AG04449 (cell line): ENCODE data around the gene CPXM2.

Source experiments
- CTCF ChIA-PET: fragments of 350-600 bp; formaldehyde crosslinking; extraction: SDS; loops from one replicate; lab custom pipeline; 2021; ENCODE audit warnings: antibody characterized with exemption; lab: Yijun Ruan, JAX
- POLR2A ChIA-PET: fragments of 400-600, 350-600 bp; formaldehyde crosslinking; extraction: SDS; loops from one replicate; lab custom pipeline; 2020; ENCODE audit warnings: antibody characterized with exemption, inconsistent platforms; lab: Yijun Ruan, JAX
- DNase-seq: peaks from one replicate; pipeline ENCODE4 v3.0.0-alpha.2; 2010; ENCODE audit warnings: low read depth, low spot score
- H3K4me3 ChIP-seq: 2 replicates; pipeline ENCODE4 v1.5.1; 2011; ENCODE audit warnings: low read depth, mild to moderate bottlenecking, control low read depth, low read length
- CTCF ChIP-seq: IDR thresholded peaks from one replicate; pipeline ENCODE4 v1.5.1; 2011; ENCODE audit warnings: mild to moderate bottlenecking, moderate library complexity, low read length, control low read depth, inconsistent platforms; ENCODE audit not compliant: insufficient read depth; ENCODE audit errors: missing control alignments

CPXM2 gene

GRCh38 chr10:123870260-123870659 lies 21.3 kb downstream of the CPXM2 start:
- POLR2A ChIA-PET: no interaction called here
- no peak overlapping the region for H3K4me3 ChIP-seq
- CTCF ChIA-PET: interaction anchor here (1.3 to 1.7 kb wide), 2 partner anchors 15 to 96 kb away, joined by 3 read pairs; no protein-coding TSS in a partner anchor
- DNase-seq: no peak
- TF ChIP-seq CTCF: no peak

GRCh38 chr10:123869020-123869414 lies 22.6 kb downstream of the CPXM2 start:
- CTCF ChIA-PET: interaction anchor here (1.3 to 1.7 kb wide), 2 partner anchors 16 to 287 kb away, joined by 3 read pairs; no protein-coding TSS in a partner anchor

GRCh38 chr10:123868038-123869019 lies 23.3 kb downstream of the CPXM2 start:
- no peak for DNase-seq
- ChIA-PET POLR2A (no interaction called here), CTCF (interaction anchor here (1.3 kb wide), 1 partner anchor 286 kb away, joined by 3 read pairs; no protein-coding TSS in a partner anchor)
- TF ChIP-seq CTCF: no peak
- no peak overlapping the region for H3K4me3 ChIP-seq

More at GRCh38 chr10:123869020-123869414, 22.6 kb downstream of the CPXM2 start:
- no peak overlapping the region for H3K4me3 ChIP-seq
- TF ChIP-seq CTCF: no peak
- DNase-seq: no peak
- POLR2A ChIA-PET: no interaction called here

GRCh38 chr10:123865880-123866279 lies 25.7 kb downstream of the CPXM2 start:
- ChIA-PET POLR2A (no interaction called here), CTCF (interaction anchor here (1.4 kb wide), 1 partner anchor 10 kb away, joined by 4 read pairs; no protein-coding TSS in a partner anchor)
- H3K4me3 ChIP-seq: no peak overlapping the region
- TF ChIP-seq CTCF: no peak
- DNase-seq: no peak

- TF ChIP-seq CTCF: no peak
- CTCF ChIA-PET: interaction anchor here (1.4 kb wide), 1 partner anchor 9 kb away, joined by 4 read pairs; no protein-coding TSS in a partner anchor
- H3K4me3 ChIP-seq: no peak overlapping the region
- DNase-seq: no peak
- POLR2A ChIA-PET: interaction anchor here (0.5 kb wide), 1 partner anchor 9 kb away, joined by 3 read pairs; no protein-coding TSS in a partner anchor
Observed at GRCh38 chr10:123865350-123865749, 26.3 kb downstream of the CPXM2 start.

GRCh38 chr10:123864923-123865322 lies 26.7 kb downstream of the CPXM2 start:
- no peak overlapping the region for H3K4me3 ChIP-seq
- TF ChIP-seq CTCF: no peak
- POLR2A ChIA-PET: interaction anchor here (0.5 kb wide), 1 partner anchor 9 kb away, joined by 3 read pairs; no protein-coding TSS in a partner anchor
- DNase-seq: no peak
- CTCF ChIA-PET: interaction anchor here (1.4 kb wide), 1 partner anchor 9 kb away, joined by 4 read pairs; no protein-coding TSS in a partner anchor
